Measurements from ENCODE around the gene WDCP. TPM values are rescaled to one million over a fixed set of nuclear protein-coding genes. Genes with fewer than 3 reads are reported as not detected.

Gene WDCP
- total and polyA plus RNA-seq, 2 donors (not counting 3 experiments of a cell fraction or from before 2014, with no cell fraction given) = 9.6 to 15.4 TPM

- FAIRE-seq (no peak), DNase-seq (ENCODE audit: low read depth, low spot score) (no peak)
- Histone ChIP-seq H3K36me3 (ENCODE audit: control insufficient read depth in 2 of 2, extremely low read depth in 1 of 2, insufficient read depth in 2 of 2, low read length in 2 of 2) (peaks cover 7 to 16% of the 10 kb centered on the region in 2 experiments), H3K4me2 (ENCODE audit: insufficient read depth, low read length) (no peak overlapping the region), H4K20me1 (replicated peaks; ENCODE audit: control insufficient read depth, extremely low read depth, insufficient read depth, low read length) (no peaks in the 10 kb centered on the region), H3K79me2 (ENCODE audit: control insufficient read depth, insufficient read depth, low read length) (peaks cover 9% of the 10 kb centered on the region), H3K9me1 (replicated peaks; ENCODE audit: control insufficient read depth, extremely low read depth, insufficient read depth, low read length) (no peaks in the 10 kb centered on the region), H2AFZ (ENCODE audit: low read depth, low read length) (no peak overlapping the region), H3K27ac (ENCODE audit: insufficient read depth, low read depth, low read length) (no peak overlapping the region), H3K4me1 (ENCODE audit: control insufficient read depth, extremely low read depth, insufficient read depth, low read length) (peaks cover 24% of the 10 kb centered on the region), H3K27me3 (ENCODE audit: control insufficient read depth in 2 of 2, insufficient read depth in 2 of 2, low read length in 2 of 2) (no peaks in the 10 kb centered on the region), H3K9me3 (replicated peaks; ENCODE audit: control insufficient read depth, insufficient read depth, low read length) (no peaks in the 10 kb centered on the region), H3K4me3 (replicated peaks in 1 of 3; ENCODE audit: insufficient read depth in 1 of 3, low read depth in 1 of 3, low read length in 3 of 3) (no peak overlapping the region), H3K9ac (replicated peaks; ENCODE audit: extremely low read depth, insufficient read depth, low read length) (no peak overlapping the region)
- BruUV-seq (replicated peaks) = no TSS peak
- dilution Hi-C loops (cut with MboI; ENCODE audit: extremely low pct_ligation_motif_present, low sequenced_read_pairs) = no loop called here
- intact Hi-C loops (cut with micrococcal nuclease) = loop anchor here (5.0 kb wide), 1 partner anchor 287 kb away; no protein-coding TSS in a partner anchor
- ChIA-PET POLR2A (no interaction called here), CTCF (interaction anchor here (0.6 kb wide), 1 partner anchor 256 kb away, joined by 3 read pairs; no protein-coding TSS in a partner anchor)
- TF ChIP-seq JUN (IDR thresholded peaks at IDR 0.05; ENCODE audit: borderline replicate concordance, insufficient read depth, insufficient read length, low read depth) (no peak), MAX (IDR thresholded peaks at IDR 0.05; ENCODE audit: insufficient read depth, insufficient read length) (no peak), GATA2 (IDR thresholded peaks at IDR 0.05; ENCODE audit: insufficient read depth, insufficient read length, low read depth, low read length) (no peak), POLR2AphosphoS5 (IDR thresholded peaks at IDR 0.05; ENCODE audit: insufficient read depth, low read depth, low read length) (no peak), POLR2A (IDR thresholded peaks at IDR 0.05; ENCODE audit: low read depth, low read length) (no peak), MYC (IDR thresholded peaks at IDR 0.05; ENCODE audit: low read depth, low read length) (no peak)
These were observed 33.5 kb upstream of the WDCP start for GRCh38 chr2:24080701-24081100.

GRCh38 chr2:24077879-24078278 is 30.7 kb upstream of the WDCP start:
- no peak for FAIRE-seq
- POLR2A ChIA-PET = no interaction called here
- Histone ChIP-seq H3K9me1 (replicated peaks; ENCODE audit: control insufficient read depth, extremely low read depth, insufficient read depth, low read length) (no peaks in the 10 kb centered on the region), H3K4me1 (ENCODE audit: control insufficient read depth, extremely low read depth, insufficient read depth, low read length) (peaks cover 15% of the 10 kb centered on the region), H3K36me3 (ENCODE audit: control insufficient read depth in 2 of 2, extremely low read depth in 1 of 2, insufficient read depth in 2 of 2, low read length in 2 of 2) (peaks cover 7 to 15% of the 10 kb centered on the region in 2 experiments), H2AFZ (ENCODE audit: low read depth, low read length) (no peak overlapping the region), H3K4me2 (ENCODE audit: insufficient read depth, low read length) (peak overlapping the region; percentile 74), H3K9ac (replicated peaks; ENCODE audit: extremely low read depth, insufficient read depth, low read length) (peak overlapping the region; percentile 29), H3K79me2 (ENCODE audit: control insufficient read depth, insufficient read depth, low read length) (peaks cover 24% of the 10 kb centered on the region), H3K9me3 (replicated peaks; ENCODE audit: control insufficient read depth, insufficient read depth, low read length) (no peaks in the 10 kb centered on the region), H4K20me1 (replicated peaks; ENCODE audit: control insufficient read depth, extremely low read depth, insufficient read depth, low read length) (no peaks in the 10 kb centered on the region), H3K27ac (ENCODE audit: insufficient read depth, low read depth, low read length) (no peak overlapping the region), H3K4me3 (replicated peaks in 1 of 3; ENCODE audit: insufficient read depth in 1 of 3, low read depth in 1 of 3, low read length in 3 of 3) (peak overlapping the region in 1 of 3 experiments; percentile 53), H3K27me3 (ENCODE audit: control insufficient read depth in 2 of 2, insufficient read depth in 2 of 2, low read length in 2 of 2) (no peaks in the 10 kb centered on the region)
- BruUV-seq (replicated peaks) = no TSS peak
- dilution Hi-C loops (cut with MboI; ENCODE audit: extremely low pct_ligation_motif_present, low sequenced_read_pairs) = no loop called here
- DNase-seq (ENCODE audit: low read depth, low spot score) = no peak
- intact Hi-C loops (cut with micrococcal nuclease) = loop anchor here (2.0 kb wide), 2 partner anchors 63 to 87 kb away; no protein-coding TSS in a partner anchor
- TF ChIP-seq POLR2A (IDR thresholded peaks at IDR 0.05; ENCODE audit: low read depth, low read length) (peak; percentile 1), MYC (IDR thresholded peaks at IDR 0.05; ENCODE audit: low read depth, low read length) (no peak), CTCF (IDR thresholded peaks at IDR 0.05; ENCODE audit: extremely low read depth in 1 of 2, insufficient read depth in 1 of 2, low read depth in 1 of 2, low read length in 2 of 2) (no peak)
- CTCF ChIA-PET = interaction anchor here (0.7 kb wide), 1 partner anchor 260 kb away, joined by 4 read pairs; no protein-coding TSS in a partner anchor
